ENCODE data around the gene HBB.

DNA sequence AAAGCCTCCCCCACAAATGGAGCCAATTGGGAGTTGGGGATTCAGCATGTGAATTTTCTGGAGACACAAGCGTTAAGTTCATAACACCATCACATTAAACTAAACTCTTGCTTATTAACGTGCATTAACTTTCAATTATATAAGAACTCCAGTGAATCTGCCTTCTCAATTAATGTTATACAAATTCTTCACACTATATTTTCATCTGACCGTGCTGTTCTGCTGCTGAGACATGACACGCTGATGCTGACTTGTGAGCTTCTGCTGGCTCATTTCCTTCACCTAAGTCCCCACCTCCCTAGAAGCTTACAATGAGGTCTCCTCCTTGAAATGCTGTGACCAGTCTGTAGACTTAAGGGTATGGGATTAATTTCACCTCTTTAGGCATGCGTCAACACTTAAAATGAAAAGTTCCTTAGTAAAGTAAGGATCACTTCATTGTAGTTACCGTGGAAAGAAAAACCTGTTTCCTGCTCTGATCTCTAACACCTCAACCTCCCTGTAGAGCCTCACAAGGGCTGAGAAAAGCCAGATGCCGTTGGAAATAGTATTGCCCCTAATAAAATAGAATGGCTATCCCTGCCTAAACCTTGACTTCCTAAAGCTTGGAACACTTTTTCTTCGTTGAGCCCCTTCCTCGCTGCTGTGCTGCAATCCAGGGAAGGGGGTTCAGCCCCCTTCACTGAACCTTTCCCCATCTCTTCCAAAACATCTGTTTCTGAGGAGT, 25.5 kb upstream of the HBB start:
- TF ChIP-seq CTCF (IDR thresholded peaks at IDR 0.05) (no peak), POLR2A (IDR thresholded peaks at IDR 0.05) (no peak)

Data from uterus (tissue), 2 donors.